ENCODE measurements around the gene CORO1A. TPM values are rescaled to one million over a fixed set of nuclear protein-coding genes. Genes with fewer than 3 reads are reported as not detected.
"Not testable (repeated sequence)": the region's sequence is repeated elsewhere in the genome, so short reads cannot be mapped to it uniquely, and the experiment has no call there.

The CORO1A gene
- total RNA-seq, 2 experiments from 2014 or later: 1,130 to 1,151 TPM

DNA sequence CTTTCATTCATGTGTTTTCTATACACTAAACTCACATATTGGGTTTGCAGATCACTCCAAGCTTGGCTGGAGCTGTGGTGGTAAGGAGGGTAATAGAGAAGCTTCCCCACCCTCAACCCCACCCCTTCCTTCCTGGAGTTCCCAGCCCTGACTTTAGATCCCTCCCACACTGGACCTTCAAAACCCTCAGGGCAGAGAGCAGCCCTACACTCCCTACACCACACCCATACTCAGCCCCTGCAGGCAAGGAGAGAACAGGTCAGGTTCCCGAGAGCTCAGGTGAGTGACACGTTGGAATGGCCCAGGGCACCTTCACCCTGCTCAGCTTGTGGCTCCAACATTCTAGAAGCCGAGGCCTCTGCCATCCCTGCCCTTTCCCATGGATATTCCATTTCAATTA lies 15.6 kb downstream of the CORO1A start, which contains the start of gene SULT1A3:
Gene SULT1A3, plus strand, starts transcription at position 207 of the 400 bp plus-strand sequence. CDS start 1,474 bp downstream, outside the sequence.
- H3K4me1 Mint-ChIP-seq (ENCODE audit: low read depth); POLR2A ChIA-PET; CTCF ChIA-PET; H3K27ac Mint-ChIP-seq; ATAC-seq; H3K4me3 Mint-ChIP-seq; H3K9me3 Mint-ChIP-seq; H3K27me3 Mint-ChIP-seq; H3K36me3 Mint-ChIP-seq (ENCODE audit: low read depth); intact Hi-C loops (cut with micrococcal nuclease); DNase-seq: not testable (repeated sequence)

DNA sequence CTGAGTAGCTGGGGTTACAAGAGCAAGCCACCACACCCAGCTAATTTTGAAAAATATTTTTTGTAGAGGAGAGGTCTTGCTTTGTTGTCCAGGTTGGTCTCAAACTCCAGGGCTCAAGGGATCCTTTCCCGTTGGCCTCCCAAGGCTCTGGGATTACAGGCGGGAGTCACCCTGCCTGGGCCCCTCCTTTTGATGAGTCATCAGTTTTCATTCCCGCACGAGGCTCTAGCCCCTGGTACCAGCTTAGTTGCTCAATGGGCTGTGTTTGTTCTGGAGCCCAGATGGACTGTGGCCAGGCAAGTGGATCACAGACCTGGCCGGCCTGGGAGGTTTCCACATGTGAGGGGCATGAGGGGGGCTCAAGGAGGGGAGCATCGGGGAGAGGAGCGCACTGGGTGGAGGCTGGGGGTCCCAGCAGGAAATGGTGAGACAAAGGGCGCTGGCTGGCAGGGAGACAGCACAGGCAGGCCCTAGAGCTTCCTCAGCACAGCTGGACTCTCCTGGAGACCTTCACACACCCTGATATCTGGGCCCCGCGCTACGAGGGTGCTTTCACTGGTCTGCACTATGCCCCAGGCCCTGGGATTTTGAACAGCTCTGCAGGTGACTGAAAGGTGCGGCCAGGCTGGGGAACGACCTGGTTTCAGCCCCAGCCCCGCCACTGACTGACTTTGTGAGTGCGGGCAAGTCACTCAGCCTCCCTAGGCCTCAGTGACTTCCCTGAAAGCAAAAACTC lies 16.4 kb downstream of the CORO1A start:
- intact Hi-C loops (cut with micrococcal nuclease); H3K27me3 Mint-ChIP-seq; POLR2A ChIA-PET; H3K36me3 Mint-ChIP-seq (ENCODE audit: low read depth); H3K27ac Mint-ChIP-seq; CTCF ChIA-PET; ATAC-seq; DNase-seq; H3K4me3 Mint-ChIP-seq; H3K4me1 Mint-ChIP-seq (ENCODE audit: low read depth); H3K9me3 Mint-ChIP-seq: not testable (repeated sequence)

DNA sequence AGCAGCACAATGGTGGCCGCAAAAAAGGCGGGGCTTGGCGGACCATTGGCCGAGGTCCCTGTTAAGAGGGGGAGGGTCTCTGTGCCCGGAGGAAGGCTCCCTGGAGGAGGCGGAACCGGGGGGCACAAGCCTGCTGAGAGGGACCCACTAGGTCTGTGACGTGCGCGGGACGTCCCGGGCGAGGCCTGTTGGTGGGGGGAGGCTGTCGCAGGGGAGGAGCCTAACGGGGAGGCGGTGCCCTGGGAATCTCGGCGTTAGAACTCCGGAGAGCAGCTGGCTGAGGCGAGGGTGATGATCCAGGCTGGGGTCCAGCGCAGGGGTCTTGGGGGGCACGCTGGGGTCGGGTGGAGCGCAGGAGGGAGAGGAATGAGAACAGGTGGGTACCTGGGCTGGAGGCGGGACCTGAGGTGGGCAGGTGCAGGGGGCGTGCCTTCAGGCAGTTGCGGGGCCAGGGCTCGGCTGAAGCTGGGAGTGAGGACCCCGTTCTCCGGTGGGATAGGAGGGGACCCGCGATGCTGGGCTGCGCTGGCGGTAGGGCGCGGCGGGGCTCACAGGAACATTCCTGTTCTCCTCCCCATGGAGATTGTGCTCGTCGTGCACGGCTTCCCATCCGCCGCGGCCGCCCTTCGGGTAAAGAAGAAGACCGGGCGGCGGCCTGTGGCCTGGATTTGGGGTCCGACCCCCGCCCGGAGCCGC lies 22.3 kb downstream of the CORO1A start:
- H3K27me3 Mint-ChIP-seq; H3K9me3 Mint-ChIP-seq; H3K4me3 Mint-ChIP-seq; H3K36me3 Mint-ChIP-seq (ENCODE audit: low read depth); H3K27ac Mint-ChIP-seq; POLR2A ChIA-PET; CTCF ChIA-PET; H3K4me1 Mint-ChIP-seq (ENCODE audit: low read depth); intact Hi-C loops (cut with micrococcal nuclease): not testable (repeated sequence)
- DNase-seq: peak; percentile 1
- ATAC-seq: peak; percentile 66

DNA sequence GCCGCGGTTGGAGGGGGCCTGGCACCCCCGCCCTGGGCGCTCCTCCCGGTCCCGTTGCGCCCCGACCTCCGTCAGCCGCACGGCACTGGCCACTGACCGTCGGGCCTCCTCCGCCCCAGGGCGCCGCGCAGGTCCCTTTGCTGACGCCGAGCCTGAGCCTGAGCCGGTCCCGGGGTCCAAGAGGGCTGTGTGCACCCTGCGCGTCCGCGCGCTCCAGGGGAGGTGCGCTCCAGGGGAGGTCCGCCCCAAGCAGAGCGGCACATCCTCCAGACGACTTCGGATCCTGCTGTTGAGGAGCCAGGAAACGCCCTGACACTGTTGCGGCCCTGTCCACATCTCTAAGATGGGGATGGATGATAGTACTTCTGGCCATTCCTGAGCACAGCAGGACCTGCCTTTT lies 22.9 kb downstream of the CORO1A start:
- peak; percentile 60 for ATAC-seq
- H3K27me3 Mint-ChIP-seq; DNase-seq; H3K4me1 Mint-ChIP-seq (ENCODE audit: low read depth); H3K36me3 Mint-ChIP-seq (ENCODE audit: low read depth); H3K27ac Mint-ChIP-seq; intact Hi-C loops (cut with micrococcal nuclease); CTCF ChIA-PET; H3K4me3 Mint-ChIP-seq; H3K9me3 Mint-ChIP-seq; POLR2A ChIA-PET: not testable (repeated sequence)

DNA sequence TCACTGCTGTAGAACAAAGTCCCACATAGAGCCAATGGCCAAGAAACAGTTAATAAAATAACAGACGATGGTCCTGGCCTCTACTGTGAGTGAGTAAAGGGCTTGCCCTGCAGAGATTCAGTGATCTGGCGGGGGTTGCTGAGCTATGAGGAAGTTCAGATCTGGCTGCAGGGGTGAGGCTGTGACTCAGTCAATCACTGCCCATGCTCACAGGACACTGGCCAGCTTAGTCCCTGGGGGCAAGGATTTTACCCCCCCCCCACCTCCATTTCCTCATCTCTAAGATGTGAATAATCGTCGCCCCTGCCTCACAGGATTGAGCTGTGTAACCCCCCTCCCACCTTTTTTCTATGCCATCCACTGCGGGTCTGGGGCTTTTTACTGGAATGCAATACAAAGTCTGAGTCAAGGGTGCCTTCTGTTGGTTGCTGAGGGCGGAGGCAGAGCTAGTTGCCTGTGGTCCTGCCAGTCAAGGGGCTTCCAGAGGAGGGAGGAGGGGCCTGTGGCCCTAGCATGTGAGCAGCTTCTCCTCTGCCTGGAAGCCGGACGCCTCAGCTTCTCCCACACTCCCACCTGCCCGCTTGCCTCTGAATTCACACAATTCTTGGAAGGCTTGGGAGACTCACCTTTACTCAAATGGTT lies 23.8 kb downstream of the CORO1A start:
- POLR2A ChIA-PET; H3K27me3 Mint-ChIP-seq; H3K4me3 Mint-ChIP-seq; CTCF ChIA-PET; H3K4me1 Mint-ChIP-seq (ENCODE audit: low read depth); H3K36me3 Mint-ChIP-seq (ENCODE audit: low read depth); H3K27ac Mint-ChIP-seq; intact Hi-C loops (cut with micrococcal nuclease); H3K9me3 Mint-ChIP-seq: not testable (repeated sequence)
- ATAC-seq: peak; percentile 54
- DNase-seq: peak; percentile 4

DNA sequence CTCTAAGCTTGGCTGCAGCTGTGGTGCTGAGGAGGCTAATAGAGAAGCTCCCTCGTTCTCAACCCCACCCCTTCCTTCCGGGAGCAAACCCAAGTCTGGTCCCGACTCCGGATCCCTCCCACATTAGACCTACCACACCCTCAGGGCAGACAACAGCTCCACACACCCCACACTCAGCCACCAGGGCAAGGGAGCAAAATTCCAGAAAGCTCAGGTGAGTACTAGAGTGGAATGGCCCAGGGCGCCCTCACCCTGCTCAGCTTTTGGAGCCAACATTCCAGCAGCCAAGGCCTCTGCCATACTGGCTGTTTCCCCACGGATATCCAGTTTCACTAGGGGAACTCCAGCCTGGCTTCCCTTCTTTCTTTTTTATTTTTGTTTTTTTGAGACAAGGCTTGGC lies 25.6 kb downstream of the CORO1A start:
- ATAC-seq; intact Hi-C loops (cut with micrococcal nuclease); H3K4me1 Mint-ChIP-seq (ENCODE audit: low read depth); H3K36me3 Mint-ChIP-seq (ENCODE audit: low read depth); DNase-seq; H3K27me3 Mint-ChIP-seq; POLR2A ChIA-PET; H3K9me3 Mint-ChIP-seq; CTCF ChIA-PET; H3K4me3 Mint-ChIP-seq; H3K27ac Mint-ChIP-seq: not testable (repeated sequence)

DNA sequence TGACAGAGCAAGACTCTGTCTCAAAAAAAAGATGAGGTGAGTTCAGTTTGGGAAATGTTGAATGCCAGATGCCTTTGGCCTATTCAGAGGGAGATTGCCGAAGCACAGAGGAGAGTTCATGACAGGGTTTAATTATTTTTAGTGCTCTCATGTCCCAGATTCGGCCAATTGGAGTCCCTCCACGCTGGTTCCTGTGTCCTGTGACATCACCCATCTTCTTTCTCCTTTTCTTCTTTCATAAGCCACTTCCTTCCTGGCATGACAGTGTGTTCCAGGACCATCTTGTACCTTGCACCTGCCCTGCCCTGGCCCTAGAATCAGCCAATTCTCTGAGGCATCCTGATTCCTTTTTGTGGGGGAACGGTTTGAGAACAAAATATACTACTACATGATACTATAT lies 28.0 kb downstream of the CORO1A start:
- intact Hi-C loops (cut with micrococcal nuclease); POLR2A ChIA-PET; H3K9me3 Mint-ChIP-seq: not testable (repeated sequence)

DNA sequence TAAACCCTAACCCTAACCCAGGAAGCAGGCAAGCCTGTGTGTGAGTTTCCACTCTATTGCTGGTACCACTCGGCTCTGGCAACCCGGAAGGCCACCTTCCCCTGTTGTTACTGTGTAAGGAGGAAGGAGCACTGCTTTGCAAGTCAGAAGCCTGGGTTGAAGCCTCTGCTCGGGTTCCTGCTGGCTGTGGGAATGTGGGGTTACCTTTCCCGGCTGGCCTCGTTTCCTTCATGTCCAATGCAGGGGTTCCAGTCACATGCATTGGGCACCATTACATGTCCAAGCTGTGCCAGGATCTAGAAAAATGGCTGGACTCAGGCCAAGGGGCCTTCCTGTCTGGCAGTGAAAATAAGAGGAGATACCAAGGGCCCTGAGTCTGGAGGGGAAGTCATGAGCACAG lies 33.7 kb downstream of the CORO1A start:
- POLR2A ChIA-PET; CTCF ChIA-PET; H3K9me3 Mint-ChIP-seq; H3K36me3 Mint-ChIP-seq (ENCODE audit: low read depth); DNase-seq; H3K4me3 Mint-ChIP-seq; H3K27ac Mint-ChIP-seq; H3K4me1 Mint-ChIP-seq (ENCODE audit: low read depth); H3K27me3 Mint-ChIP-seq; intact Hi-C loops (cut with micrococcal nuclease); ATAC-seq: not testable (repeated sequence)

More for the DNA sequence above, 28.0 kb downstream of the CORO1A start:
- CTCF ChIA-PET; H3K4me1 Mint-ChIP-seq (ENCODE audit: low read depth); H3K4me3 Mint-ChIP-seq; H3K36me3 Mint-ChIP-seq (ENCODE audit: low read depth); H3K27me3 Mint-ChIP-seq; DNase-seq; H3K27ac Mint-ChIP-seq: not testable (repeated sequence)
- peak; percentile 63 for ATAC-seq

Other genes starting within 250 kb of the CORO1A start
- 10 to 100 TPM; 31.9 to 34.9 TPM for gene TMEM219, start 221.5 kb upstream of the CORO1A start, total RNA-seq
- gene TAOK2, start 209.7 kb upstream of the CORO1A start, total RNA-seq: 10 to 100 TPM; 25.0 to 25.9 TPM
- 10 to 100 TPM; 35.2 to 36.4 TPM for gene HIRIP3, start 188.0 kb upstream of the CORO1A start, total RNA-seq
- 10 to 100 TPM; 75.9 to 79.1 TPM for gene INO80E, start 187.4 kb upstream of the CORO1A start, total RNA-seq
- gene DOC2A, start 172.6 kb upstream of the CORO1A start, total RNA-seq: 1 to 10 TPM in 1 of 2 experiments, under 1 TPM in 1; 0.68 to 1.8 TPM
- gene C16orf92, start 160.4 kb upstream of the CORO1A start, total RNA-seq: not detected
- gene TLCD3B, start 152.3 kb upstream of the CORO1A start, total RNA-seq: 1 to 10 TPM; 3.5 to 3.6 TPM
- 1,000 to 10,000 TPM; 3,042 to 3,081 TPM for gene ALDOA, start 117.8 kb upstream of the CORO1A start, total RNA-seq
- 100 to 1,000 TPM; 116 to 121 TPM for gene PPP4C, start 107.6 kb upstream of the CORO1A start, total RNA-seq
- 1 to 10 TPM; 2.5 TPM for gene TBX6, start 91.7 kb upstream of the CORO1A start, total RNA-seq
- gene YPEL3, start 87.4 kb upstream of the CORO1A start, total RNA-seq: 10 to 100 TPM; 17.7 to 19.5 TPM
- 1 to 10 TPM; 4.5 to 5.7 TPM for gene GDPD3, start 70.1 kb upstream of the CORO1A start, total RNA-seq
- 10 to 100 TPM; 57.6 to 60.1 TPM for gene MAPK3, start 60.4 kb upstream of the CORO1A start, total RNA-seq
- 100 to 1,000 TPM; 248 to 254 TPM for gene BOLA2B, start 10.1 kb downstream of the CORO1A start, total RNA-seq
- 100 to 1,000 TPM; 116 to 129 TPM for gene SLX1A, start 10.3 kb downstream of the CORO1A start, total RNA-seq
- gene SULT1A3, start 15.7 kb downstream of the CORO1A start, total RNA-seq: 10 to 100 TPM; 14.8 to 18.0 TPM
- gene NPIPB13, start 64.9 kb downstream of the CORO1A start, total RNA-seq: 10 to 100 TPM; 14.7 to 20.7 TPM
- gene CD2BP2, start 171.7 kb downstream of the CORO1A start, total RNA-seq: 10 to 100 TPM; 43.8 to 44.5 TPM
- gene TBC1D10B, start 186.9 kb downstream of the CORO1A start, total RNA-seq: 10 to 100 TPM; 39.7 to 41.3 TPM
- gene MYL11, start 191.2 kb downstream of the CORO1A start, total RNA-seq: 1 to 10 TPM in 1 of 2 experiments, under 1 TPM in 1; 0.87 to 1.2 TPM
- gene SEPTIN1, start 199.0 kb downstream of the CORO1A start, total RNA-seq: 100 to 1,000 TPM; 163 to 169 TPM
- 10 to 100 TPM; 10.4 to 10.9 TPM for gene ZNF48, start 211.8 kb downstream of the CORO1A start, total RNA-seq
- gene ZNF771, start 224.0 kb downstream of the CORO1A start, total RNA-seq: 1 to 10 TPM; 5.4 to 6.6 TPM
- gene DCTPP1, start 246.4 kb downstream of the CORO1A start, total RNA-seq: 100 to 1,000 TPM in 1 of 2 experiments, 10 to 100 TPM in 1; 98.4 to 105 TPM

Data from activated CD8-positive, alpha-beta T cell treated with anti-CD3 and anti-CD28 coated beads for 36 hours (primary cell).